ENCODE measurements around the gene DEAF1. TPM values are rescaled to one million over a fixed set of nuclear protein-coding genes. Genes with fewer than 3 reads are reported as not detected.

The DEAF1 gene
- total RNA-seq, 2 donors from 2014 or later = 55.3 to 77.1 TPM

DNA sequence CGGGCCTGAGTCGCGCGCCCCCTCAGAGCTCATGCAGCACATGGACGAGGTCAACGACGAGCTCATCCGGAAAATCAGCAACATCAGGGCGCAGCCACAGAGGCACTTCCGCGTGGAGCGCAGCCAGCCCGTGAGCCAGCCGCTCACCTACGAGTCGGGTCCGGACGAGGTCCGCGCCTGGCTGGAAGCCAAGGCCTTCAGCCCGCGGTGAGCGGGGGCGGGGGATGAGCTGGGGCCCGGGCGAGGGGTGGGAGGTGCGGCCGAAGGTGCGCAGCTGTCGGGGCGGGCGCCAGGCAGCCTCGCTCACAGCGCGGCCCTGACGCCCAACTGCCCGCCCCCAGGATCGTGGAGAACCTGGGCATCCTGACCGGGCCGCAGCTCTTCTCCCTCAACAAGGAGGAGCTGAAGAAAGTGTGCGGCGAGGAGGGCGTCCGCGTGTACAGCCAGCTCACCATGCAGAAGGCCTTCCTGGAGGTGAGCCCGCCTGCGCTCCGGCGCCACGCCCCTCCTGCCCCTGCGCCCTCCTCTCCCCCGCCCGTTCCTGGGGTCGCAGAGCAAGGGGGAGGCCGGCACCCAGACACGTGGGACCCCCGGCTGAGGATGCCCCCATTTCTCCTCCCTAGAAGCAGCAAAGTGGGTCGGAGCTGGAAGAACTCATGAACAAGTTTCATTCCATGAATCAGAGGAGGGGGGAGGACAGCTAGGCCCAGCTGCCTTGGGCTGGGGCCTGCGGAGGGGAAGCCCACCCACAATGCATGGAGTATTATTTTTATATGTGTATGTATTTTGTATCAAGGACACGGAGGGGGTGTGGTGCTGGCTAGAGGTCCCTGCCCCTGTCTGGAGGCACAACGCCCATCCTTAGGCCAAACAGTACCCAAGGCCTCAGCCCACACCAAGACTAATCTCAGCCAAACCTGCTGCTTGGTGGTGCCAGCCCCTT is 31.5 kb upstream of the DEAF1 start:
- Mint-ChIP-seq H3K4me3 (peak overlapping the region; percentile 86), H3K27ac (no peak overlapping the region), H3K4me1 (peaks cover 9% of the 10 kb centered on the region), H3K36me3 (ENCODE audit: low read depth) (peaks cover 2% of the 10 kb centered on the region), H3K27me3 (peaks cover 6% of the 10 kb centered on the region)
- H3K9me3 ChIP-seq (ENCODE audit: control insufficient read depth, low read length, poor library complexity, severe bottlenecking) = no peaks in the 10 kb centered on the region
- DNase-seq (peak in 2 of 3 donors; percentile 41 to 43), ATAC-seq (peak; percentile 44)

DNA sequence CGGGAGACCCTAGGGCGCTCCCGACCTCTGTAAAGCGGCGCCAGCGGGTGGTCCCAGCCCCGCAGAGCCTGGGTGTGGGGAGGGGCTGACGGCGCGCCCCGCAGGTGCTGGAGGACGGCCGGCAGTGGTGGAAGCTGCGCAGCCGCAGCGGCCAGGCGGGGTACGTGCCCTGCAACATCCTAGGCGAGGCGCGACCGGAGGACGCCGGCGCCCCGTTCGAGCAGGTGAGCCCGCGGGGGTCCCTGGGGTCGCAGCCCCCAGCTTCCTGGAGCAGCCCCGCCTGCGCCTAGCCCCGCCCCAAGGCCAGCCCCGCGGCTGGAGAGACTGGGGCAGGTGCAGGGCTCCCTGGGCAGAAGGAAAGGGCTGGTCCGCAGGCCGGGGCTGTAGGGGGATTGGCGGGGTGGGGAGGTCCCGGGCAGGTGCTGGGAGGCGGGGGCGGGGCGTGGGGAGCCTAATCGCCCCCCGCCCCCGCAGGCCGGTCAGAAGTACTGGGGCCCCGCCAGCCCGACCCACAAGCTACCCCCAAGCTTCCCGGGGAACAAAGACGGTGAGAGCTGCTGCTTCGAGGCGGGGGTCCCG is 30.7 kb upstream of the DEAF1 start:
- DNase-seq (no peak), ATAC-seq (no peak)
- H3K36me3 Mint-ChIP-seq (ENCODE audit: low read depth) = peaks cover 2% of the 10 kb centered on the region
- no peaks in the 10 kb centered on the region for H3K9me3 ChIP-seq (ENCODE audit: control insufficient read depth, low read length, poor library complexity, severe bottlenecking)
- peaks cover 6% of the 10 kb centered on the region for H3K27me3 Mint-ChIP-seq
- no peak overlapping the region for H3K27ac Mint-ChIP-seq
- peaks cover 12% of the 10 kb centered on the region for H3K4me1 Mint-ChIP-seq
- H3K4me3 Mint-ChIP-seq = peak overlapping the region; percentile 86

DNA sequence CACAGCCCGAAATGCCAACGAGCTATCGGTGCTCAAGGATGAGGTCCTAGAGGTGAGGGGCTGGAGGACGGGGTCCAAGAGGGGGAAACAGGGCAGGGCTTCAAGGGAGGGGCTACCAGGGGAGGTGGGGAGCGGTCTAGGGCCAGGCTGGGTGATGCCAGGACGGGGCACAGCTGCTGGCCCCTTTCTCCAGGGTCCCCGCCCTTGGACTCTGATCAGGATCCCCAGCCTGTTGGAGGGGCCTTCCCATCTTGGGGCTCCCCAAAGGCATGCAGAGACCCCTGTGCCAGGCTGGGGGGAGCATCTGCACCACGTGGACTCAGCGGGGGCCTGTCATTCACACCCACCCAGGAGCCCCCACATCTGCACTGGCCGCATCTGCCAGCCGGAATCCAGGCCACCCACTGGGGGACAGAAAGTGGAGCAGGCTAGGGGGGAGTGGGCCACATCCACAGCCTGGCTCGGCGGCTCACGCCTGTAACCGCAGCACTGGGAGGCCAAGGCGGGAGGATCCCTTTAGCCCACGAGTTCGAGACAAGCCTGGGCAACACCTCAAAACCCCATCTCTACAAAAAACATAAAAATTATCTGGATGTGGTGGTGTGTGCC is 29.9 kb upstream of the DEAF1 start:
- H3K36me3 Mint-ChIP-seq (ENCODE audit: low read depth) = peaks cover 2% of the 10 kb centered on the region
- peaks cover 12% of the 10 kb centered on the region for H3K4me1 Mint-ChIP-seq
- no peaks in the 10 kb centered on the region for H3K9me3 ChIP-seq (ENCODE audit: control insufficient read depth, low read length, poor library complexity, severe bottlenecking)
- H3K27me3 Mint-ChIP-seq = peaks cover 6% of the 10 kb centered on the region
- no peak overlapping the region for H3K27ac Mint-ChIP-seq
- no peak for DNase-seq
- peak overlapping the region; percentile 86 for H3K4me3 Mint-ChIP-seq
- ATAC-seq = no peak

DNA sequence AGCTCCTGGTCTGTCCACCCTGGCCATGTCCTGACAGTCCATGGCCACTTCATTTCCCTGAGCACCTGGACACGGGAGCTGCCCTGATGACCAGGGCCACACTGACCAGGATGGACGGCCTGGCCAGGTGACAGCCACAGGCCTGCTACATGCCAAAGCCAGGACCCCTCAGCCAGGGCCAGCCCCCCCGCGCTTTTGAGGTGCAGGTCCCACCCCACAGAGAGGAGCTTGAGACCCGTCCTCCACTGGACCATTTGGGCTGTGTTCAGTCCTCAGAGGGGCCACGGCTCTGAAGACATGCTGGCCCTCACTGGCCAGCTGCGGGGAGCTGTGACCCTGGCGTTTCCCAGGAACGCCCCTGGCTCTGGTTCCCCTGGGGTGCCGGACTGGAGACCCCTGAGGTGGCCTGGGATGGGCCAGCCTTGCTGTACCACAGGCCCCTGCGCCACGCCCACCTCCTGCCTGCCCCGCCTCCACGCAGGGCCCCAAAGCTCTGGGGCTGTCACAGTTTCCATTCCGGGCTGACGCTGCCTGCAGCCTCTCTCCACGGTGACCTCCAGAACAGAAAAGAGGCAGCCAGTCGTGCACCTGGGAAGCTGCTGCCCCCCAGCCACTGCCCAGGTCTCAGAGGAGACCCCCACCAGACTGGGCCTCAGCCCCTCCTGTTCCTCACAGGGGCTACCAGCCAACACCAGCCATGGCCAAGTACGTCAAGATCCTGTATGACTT is 29.2 kb upstream of the DEAF1 start:
- Mint-ChIP-seq H3K27me3 (peaks cover 6% of the 10 kb centered on the region), H3K27ac (no peak overlapping the region), H3K36me3 (ENCODE audit: low read depth) (peaks cover 2% of the 10 kb centered on the region), H3K4me3 (peak overlapping the region; percentile 28), H3K4me1 (peaks cover 12% of the 10 kb centered on the region)
- no peaks in the 10 kb centered on the region for H3K9me3 ChIP-seq (ENCODE audit: control insufficient read depth, low read length, poor library complexity, severe bottlenecking)
- no peak for ATAC-seq
- DNase-seq = no peak

DNA sequence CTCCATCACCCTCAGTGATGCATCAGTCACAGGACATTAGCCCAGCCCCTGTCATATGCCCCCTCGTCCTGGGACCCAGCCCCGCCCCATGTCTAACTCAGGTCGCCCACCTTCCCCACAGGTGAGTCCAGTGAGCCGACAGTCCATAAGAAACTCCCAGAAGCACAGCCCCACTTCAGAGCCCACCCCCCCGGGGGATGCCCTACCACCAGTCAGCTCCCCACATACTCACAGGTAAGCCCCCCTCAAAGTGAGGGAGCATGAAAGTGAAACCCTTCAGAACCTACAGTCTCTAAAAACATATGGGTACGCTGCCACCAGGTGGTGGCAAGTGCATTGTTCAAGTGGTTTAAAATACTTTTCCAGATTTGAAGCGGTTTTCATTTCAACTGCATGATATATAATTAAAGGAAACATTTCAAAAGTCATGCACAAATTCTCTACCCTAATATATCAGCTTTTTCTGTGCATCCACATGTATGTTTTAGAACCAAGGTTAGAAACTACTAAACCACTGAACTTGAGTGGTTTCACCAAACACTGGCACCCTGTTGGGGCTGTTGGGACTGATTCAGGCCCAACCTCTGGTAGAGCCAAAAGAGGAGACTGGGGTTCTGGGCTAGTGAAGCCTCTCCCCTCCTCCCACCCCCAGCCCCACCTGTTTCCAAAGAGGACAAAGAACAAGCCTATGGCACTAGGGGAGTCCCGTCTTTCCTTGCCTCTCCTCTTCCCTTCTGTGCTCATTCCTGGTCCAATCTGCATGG is 28.3 kb upstream of the DEAF1 start:
- no peaks in the 10 kb centered on the region for H3K9me3 ChIP-seq (ENCODE audit: control insufficient read depth, low read length, poor library complexity, severe bottlenecking)
- DNase-seq = no peak
- no peak for ATAC-seq
- Mint-ChIP-seq H3K4me1 (peaks cover 12% of the 10 kb centered on the region), H3K27ac (peak overlapping the region; percentile 45), H3K36me3 (ENCODE audit: low read depth) (peaks cover 2% of the 10 kb centered on the region), H3K4me3 (peak overlapping the region; percentile 87), H3K27me3 (peaks cover 6% of the 10 kb centered on the region)

DNA sequence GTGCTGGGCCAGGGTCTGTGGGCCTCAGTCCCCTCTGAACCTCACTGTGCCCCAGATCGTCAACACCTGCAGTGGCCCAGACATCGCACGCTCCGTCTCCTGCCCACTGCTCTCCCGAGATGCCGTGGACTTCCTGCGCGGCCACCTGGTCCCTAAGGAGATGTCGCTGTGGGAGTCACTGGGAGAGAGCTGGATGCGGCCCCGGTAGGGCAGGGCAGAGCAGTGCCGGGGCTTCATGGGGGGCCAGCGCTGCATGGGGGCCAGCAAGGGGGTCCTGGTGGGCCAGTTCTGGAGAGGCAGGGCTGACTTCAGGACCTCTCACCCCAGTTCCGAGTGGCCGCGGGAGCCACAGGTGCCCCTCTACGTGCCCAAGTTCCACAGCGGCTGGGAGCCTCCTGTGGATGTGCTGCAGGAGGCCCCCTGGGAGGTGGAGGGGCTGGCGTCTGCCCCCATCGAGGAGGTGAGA is 27.4 kb upstream of the DEAF1 start:
- H3K27me3 Mint-ChIP-seq = peaks cover 6% of the 10 kb centered on the region
- ATAC-seq (no peak), DNase-seq (no peak)
- H3K4me1 Mint-ChIP-seq = peaks cover 12% of the 10 kb centered on the region
- peaks cover 2% of the 10 kb centered on the region for H3K36me3 Mint-ChIP-seq (ENCODE audit: low read depth)
- H3K4me3 Mint-ChIP-seq = peak overlapping the region; percentile 70
- H3K9me3 ChIP-seq (ENCODE audit: control insufficient read depth, low read length, poor library complexity, severe bottlenecking) = no peaks in the 10 kb centered on the region
- no peak overlapping the region for H3K27ac Mint-ChIP-seq

DNA sequence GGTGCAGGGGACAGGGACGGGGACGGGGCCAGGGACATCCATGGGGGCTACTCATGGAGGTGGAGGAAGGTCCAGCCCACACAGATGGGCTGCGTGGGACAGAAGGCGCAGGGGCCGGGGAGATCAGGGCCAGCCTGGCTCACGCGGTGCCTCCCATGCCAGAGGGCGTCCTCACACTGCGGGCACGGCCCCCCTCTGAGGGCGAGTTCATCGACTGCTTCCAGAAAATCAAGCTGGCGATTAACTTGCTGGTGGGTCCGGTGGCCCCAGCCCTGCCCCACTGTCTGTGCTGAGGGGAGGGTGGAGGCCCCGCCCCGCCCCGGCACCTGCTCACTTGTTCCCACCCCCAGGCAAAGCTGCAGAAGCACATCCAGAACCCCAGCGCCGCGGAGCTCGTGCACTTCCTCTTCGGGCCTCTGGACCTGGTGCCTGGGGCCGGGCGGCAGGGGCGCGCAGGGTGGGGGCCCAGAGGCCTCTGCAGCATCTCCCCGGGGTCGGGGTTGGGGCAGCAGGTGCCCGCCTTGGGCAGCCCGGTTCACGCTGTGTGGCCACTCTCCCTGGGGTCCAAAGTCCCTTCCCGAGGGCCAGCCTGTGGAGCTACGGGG is 26.8 kb upstream of the DEAF1 start:
- H3K4me3 Mint-ChIP-seq = peak overlapping the region; percentile 70
- peak; percentile 67 for ATAC-seq
- peaks cover 6% of the 10 kb centered on the region for H3K27me3 Mint-ChIP-seq
- peaks cover 2% of the 10 kb centered on the region for H3K36me3 Mint-ChIP-seq (ENCODE audit: low read depth)
- H3K27ac Mint-ChIP-seq = no peak overlapping the region
- no peaks in the 10 kb centered on the region for H3K9me3 ChIP-seq (ENCODE audit: control insufficient read depth, low read length, poor library complexity, severe bottlenecking)
- DNase-seq = peak in 2 of 3 donors; percentile 39 to 48
- peaks cover 11% of the 10 kb centered on the region for H3K4me1 Mint-ChIP-seq

DNA sequence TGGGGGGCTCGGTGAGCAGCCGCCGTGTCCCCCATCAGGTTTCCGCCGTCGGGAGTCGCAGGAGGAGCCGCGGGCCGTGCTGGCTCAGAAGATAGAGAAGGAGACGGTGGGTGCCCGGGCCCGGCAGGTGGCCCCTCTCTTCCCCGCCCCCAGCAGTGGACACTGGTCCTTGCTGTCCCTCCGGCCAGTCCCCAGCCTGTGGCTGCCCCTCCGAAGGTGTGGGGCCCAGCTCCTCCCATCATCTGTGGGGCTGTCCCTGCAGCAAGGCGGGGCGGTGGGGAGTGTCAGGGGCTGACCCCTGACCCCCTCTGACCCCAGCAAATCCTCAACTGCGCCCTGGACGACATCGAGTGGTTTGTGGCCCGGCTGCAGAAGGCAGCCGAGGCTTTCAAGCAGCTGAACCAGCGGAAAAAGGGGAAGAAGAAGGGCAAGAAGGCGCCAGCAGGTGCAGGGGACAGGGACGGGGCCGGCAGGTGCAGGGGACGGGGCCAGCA is 26.3 kb upstream of the DEAF1 start:
- Mint-ChIP-seq H3K4me1 (peaks cover 9% of the 10 kb centered on the region), H3K4me3 (peak overlapping the region; percentile 70), H3K36me3 (ENCODE audit: low read depth) (peaks cover 2% of the 10 kb centered on the region), H3K27ac (no peak overlapping the region), H3K27me3 (peaks cover 6% of the 10 kb centered on the region)
- DNase-seq = no peak
- peak; percentile 11 for ATAC-seq
- no peaks in the 10 kb centered on the region for H3K9me3 ChIP-seq (ENCODE audit: control insufficient read depth, low read length, poor library complexity, severe bottlenecking)

DNA sequence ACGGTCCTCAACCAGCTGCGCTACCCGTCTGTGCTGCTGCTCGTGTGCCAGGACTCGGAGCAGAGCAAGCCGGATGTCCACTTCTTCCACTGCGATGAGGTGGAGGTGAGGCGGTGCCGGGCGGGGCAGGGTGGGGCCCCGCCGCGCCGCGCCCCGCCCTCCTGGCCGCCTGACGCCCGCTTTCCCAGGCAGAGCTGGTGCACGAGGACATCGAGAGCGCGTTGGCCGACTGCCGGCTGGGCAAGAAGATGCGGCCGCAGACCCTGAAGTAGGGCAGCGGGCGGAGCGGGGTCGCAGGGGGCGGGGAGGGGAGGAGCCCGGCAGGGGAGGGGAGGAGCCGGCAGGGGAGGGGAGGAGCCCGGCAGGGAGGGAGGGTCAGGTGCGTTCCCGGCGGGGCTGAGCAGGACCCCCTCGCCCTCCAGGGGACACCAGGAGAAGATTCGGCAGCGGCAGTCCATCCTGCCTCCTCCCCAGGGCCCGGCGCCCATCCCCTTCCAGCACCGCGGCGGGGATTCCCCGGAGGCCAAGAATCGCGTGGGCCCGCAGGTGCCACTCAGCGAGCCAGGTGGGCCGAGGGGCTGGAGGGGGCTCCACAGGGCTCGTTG is 25.7 kb upstream of the DEAF1 start:
- Mint-ChIP-seq H3K27me3 (peaks cover 6% of the 10 kb centered on the region), H3K4me1 (peaks cover 9% of the 10 kb centered on the region), H3K4me3 (peak overlapping the region; percentile 70), H3K27ac (no peak overlapping the region), H3K36me3 (ENCODE audit: low read depth) (peaks cover 2% of the 10 kb centered on the region)
- ATAC-seq (peak; percentile 69), DNase-seq (peak in 1 of 3 donors; percentile 35)
- no peaks in the 10 kb centered on the region for H3K9me3 ChIP-seq (ENCODE audit: control insufficient read depth, low read length, poor library complexity, severe bottlenecking)

DNA sequence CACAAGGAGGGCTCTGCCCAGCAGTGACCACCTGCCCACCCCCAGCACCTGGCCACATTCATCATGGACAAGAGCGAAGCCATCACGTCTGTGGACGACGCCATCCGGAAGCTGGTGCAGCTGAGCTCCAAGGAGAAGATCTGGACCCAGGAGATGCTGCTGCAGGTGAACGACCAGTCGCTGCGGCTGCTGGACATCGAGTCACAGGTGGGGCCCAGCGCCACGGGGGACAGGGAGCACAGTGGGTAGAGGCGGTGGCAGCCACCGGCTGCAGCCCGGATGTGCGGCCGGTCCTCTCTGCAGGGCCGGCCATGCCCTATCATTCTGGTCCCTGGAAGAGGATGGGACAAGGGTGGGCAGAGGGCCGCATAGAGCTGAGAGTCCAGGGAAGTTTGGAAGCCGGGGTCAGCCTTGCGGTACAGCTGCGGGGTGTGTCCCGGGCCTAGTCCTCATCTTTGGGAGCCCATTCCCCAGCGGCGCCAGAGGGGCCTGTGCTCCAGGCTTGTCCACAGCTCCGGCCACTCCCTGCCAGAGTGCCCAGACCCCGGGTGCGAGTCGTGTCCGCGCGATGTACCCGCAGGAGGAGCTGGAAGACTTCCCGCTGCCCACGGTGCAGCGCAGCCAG is 25.1 kb upstream of the DEAF1 start:
- H3K9me3 ChIP-seq (ENCODE audit: control insufficient read depth, low read length, poor library complexity, severe bottlenecking) = no peaks in the 10 kb centered on the region
- no peak for ATAC-seq
- peak overlapping the region; percentile 73 for H3K4me3 Mint-ChIP-seq
- H3K27me3 Mint-ChIP-seq = peaks cover 6% of the 10 kb centered on the region
- DNase-seq = no peak
- no peak overlapping the region for H3K27ac Mint-ChIP-seq
- H3K4me1 Mint-ChIP-seq = peaks cover 9% of the 10 kb centered on the region
- peaks cover 2% of the 10 kb centered on the region for H3K36me3 Mint-ChIP-seq (ENCODE audit: low read depth)

DNA sequence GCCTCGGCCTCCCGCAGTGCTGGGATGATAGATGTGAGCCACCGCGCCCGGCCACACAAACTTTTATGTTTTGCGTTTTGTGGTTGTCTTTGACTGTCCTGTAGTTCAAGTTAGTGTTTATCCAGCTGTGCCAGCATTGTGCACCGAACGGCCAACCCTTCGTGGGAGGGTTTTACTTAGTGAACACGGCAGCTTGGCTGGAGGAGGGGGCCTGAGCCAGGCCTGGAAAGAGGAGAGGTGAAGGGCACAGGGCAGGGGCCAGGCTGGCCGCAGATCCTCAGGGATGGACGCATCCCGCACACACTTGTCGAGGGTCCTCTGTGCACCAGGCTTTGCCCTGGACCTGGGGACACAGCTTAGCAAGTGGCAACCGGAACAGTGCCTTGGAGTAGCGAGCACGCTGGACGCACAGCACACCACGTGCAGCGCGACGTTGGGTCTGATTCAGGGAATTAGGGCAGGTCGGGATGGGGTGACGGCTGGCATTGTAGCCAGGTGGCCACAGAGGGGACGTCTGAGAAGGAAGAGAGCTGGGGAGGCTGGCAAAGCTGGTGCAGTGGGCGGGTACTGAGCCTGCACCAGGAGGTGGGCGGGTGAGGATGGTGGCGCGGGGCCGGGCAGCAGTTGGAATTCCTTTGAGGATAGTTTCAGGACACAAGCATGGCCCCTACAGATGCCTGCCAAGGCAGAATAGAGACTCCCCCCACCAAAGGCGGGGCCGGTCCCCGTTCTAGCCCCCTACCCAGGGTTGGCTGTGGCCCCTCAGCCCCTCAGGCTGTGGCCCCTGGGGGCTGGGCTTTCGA is 24.4 kb upstream of the DEAF1 start:
- H3K27ac Mint-ChIP-seq = no peak overlapping the region
- H3K4me1 Mint-ChIP-seq = peaks cover 9% of the 10 kb centered on the region
- no peak for ATAC-seq
- DNase-seq = no peak
- peaks cover 6% of the 10 kb centered on the region for H3K27me3 Mint-ChIP-seq
- no peaks in the 10 kb centered on the region for H3K9me3 ChIP-seq (ENCODE audit: control insufficient read depth, low read length, poor library complexity, severe bottlenecking)
- peaks cover 5% of the 10 kb centered on the region for H3K36me3 Mint-ChIP-seq (ENCODE audit: low read depth)
- peak overlapping the region; percentile 73 for H3K4me3 Mint-ChIP-seq
